NCI-H82 treated with DMSO at 0.1 percent for 48 hours (cell line): ENCODE results near the gene ITPR1.
"Not testable (repeated sequence)": the region's sequence is repeated elsewhere in the genome, so short reads cannot be mapped to it uniquely, and the experiment has no call there.

Source experiments
- DNase-seq: peaks from one replicate; lab custom pipeline; 2025; ENCODE audit not compliant: unreplicated experiment; lab: John Stamatoyannopoulos, UW

The ITPR1 gene

DNA sequence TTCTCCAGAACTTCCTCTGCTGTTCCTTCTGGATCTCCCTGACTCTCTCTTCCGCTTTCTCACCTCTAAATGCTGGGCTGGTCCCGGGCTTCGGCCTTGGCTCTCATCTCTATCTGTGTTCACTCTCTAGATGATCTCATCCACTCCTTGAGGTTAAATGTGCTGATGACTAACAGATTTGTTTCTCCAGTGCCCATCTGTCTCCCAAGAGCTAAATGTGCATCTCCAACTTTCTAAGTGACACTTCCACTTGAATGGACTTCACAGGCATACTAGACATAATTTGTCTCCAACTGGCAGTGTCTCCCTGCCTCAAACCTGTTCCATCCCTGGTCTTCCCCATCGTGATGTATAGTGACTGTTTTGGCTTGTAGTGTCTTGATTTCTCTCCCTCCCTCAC lies 95.3 kb downstream of the ITPR1 start:
- DNase-seq, result no peak

DNA sequence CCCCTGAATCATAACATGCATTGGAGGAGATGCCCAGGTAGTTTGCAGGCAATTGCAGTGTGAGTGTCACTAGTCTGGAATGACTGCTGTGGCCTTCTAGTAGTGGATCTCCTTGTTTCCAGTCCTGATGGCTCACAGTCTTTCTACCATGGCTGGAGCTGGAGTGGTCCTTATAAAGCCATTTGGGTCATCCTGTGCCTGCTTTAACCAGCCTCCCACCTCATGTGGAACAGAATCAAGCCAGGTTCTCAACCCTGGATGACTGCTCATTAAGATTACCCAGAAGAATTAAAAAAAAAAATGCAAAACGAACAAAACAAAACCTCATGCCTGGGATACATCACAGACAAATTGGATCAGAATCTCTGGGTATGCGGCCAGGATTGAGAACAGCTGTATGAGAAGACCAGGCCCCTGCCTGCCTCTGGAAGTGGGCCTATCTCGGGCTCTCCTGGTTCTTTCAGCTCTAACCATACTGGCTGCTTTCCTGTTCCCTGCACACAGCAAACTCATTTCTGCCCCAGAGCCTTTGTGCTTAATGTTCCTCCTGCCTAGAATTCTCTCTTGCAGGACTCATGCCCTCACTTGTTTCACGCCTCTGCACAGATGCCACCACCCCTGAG lies 96.4 kb downstream of the ITPR1 start:
- DNase-seq, result no peak

DNA sequence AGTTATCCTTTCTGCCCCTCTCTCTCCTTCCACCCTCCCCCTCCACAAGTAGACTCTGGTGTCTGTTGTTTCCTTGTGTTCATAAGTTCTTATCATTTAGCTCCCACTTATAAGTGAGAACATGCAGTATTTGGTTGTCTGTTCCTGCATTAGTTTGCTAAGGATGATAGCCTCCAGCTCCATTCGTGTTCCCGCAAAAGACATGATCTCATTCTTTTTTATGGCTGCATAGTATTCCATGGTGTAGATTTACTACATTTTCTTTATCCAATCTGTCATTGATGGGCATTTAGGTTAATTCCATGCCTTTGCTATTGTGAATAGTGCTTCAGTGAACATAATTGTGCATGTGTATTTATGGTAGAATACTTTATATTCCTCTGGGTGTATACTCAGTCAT lies 97.7 kb downstream of the ITPR1 start:
- DNase-seq, result not testable (repeated sequence)

DNA sequence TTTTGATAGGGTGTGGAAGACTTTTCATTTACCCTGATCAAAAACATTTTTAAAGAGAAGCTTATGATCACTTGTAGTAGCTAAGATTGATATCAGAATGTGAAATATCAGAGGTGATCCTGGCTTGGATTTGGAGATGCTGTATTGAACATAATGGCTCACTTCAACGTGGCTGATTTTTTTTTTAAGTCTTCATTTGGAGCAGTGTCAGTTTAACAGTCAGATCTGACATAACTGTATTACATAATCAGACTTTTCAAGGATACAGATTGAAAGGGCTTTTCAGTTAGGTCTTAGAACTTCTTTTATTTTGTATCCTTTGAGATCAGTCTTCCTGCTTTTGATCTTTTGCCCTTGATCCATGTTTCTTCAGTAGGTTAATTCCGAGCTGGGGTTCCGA lies 98.5 kb downstream of the ITPR1 start:
- DNase-seq, result no peak

GRCh38 chr3:4593014-4593413 lies 99.9 kb downstream of the ITPR1 start:
- no peak for DNase-seq

DNA sequence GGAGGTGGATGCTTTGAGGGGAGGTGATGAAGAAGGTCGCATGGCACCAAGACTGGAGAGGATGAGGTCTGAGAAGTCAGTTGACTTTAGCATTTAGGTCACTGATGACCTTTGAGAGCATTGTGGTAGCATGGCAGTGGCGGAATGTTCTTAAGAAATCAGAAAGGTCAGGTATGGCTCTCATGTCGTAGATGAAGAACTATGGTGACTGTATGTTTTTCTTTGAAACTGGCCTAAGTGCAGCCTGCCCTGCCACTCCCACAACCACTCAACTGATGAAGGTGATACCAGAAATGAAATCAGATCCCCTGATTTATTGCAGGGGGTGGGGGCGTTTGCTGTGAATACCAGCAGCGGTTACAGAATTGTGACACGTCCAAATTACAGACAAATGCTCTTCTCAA lies 102.6 kb downstream of the ITPR1 start:
- DNase-seq, result no peak

GRCh38 chr3:4596612-4597011 lies 103.5 kb downstream of the ITPR1 start:
- DNase-seq, result no peak

- no peak for DNase-seq
These were observed 104.2 kb downstream of the ITPR1 start for GRCh38 chr3:4597208-4597985.

- not testable (repeated sequence) for DNase-seq
These were observed 105.1 kb downstream of the ITPR1 start for GRCh38 chr3:4598232-4598631.

DNA sequence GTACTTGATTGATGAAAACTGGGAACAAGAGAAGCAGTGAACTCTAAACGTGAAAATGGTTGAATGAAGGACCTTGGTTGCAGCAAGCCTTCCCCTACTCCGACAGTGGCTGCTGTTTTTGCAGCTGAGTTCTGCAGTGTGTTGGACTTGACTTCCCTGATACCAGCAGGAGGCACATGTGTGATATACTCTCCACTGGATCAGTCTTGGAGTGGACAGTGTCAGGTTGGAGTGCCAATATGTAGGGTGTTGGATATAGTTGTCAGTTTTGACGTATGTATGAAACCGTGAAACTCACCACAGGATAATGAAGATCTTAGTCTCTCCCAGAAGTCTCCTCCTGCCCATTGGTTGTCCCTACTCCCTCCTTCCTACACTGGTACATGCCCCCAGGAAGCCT lies 106.5 kb downstream of the ITPR1 start:
- DNase-seq, result no peak

GRCh38 chr3:4600493-4600892 lies 107.3 kb downstream of the ITPR1 start:
- DNase-seq, result no peak

DNA sequence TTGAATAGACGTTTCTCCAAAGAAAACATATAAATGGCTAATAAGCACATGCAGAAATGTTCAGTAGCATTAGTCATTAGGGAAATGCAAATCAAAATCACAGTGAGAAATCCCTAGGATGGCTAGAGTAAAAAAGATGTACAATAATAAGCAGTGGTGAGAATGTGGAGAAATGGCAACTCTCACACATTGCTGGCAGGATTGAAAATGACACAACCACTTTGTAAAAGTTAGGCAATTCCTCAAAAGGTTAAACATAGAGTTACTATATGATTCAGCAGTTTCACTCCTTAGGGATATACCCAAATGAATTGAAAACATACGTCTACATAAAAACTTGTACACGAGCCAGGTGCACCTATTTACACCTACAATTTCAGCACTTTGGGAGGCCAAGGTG lies 108.7 kb downstream of the ITPR1 start:
- no peak for DNase-seq

DNA sequence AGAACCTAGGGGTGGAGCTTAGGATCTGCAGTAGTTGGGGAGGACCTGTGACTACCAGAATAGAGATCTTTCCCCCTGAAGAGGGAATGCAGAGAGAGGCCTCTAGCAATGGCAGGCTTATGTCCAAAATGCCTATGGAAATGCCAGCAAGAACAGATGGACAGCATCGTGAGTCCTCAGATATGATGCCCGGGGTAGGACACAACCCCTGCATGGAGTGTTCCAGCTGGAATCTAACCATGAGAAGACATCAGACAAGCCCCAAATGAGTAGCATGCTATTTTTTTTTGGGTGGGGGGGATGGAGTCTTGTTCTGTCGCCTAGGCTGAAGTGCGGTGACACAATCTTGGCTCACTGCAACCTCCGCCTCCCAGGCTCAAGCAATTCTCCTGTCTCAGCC lies 111.5 kb downstream of the ITPR1 start:
- no peak for DNase-seq

- DNase-seq, result no peak
These were observed 113.8 kb downstream of the ITPR1 start for GRCh38 chr3:4606911-4607310.

DNA sequence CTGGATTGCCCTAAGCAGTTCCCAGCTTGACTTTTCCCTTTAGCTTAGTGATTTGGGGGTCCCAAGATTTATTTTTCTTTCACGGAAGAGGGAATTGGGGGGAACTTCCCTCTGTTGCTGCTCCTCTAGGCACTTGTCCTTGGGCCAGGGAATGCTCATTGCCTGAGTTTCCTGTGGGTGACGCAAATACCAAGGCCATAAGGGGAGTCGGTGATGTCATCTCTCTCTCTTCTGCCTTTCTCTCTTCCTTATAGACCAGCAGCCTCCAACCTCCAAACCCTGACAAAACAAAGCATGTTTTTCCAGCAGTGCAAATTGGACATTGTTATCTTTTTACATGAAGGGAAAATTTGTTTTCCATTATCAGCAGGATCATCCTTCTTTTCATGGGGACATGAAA lies 120.2 kb downstream of the ITPR1 start:
- no peak for DNase-seq

- DNase-seq, result no peak
These were observed 120.9 kb downstream of the ITPR1 start for GRCh38 chr3:4614070-4614469.

- DNase-seq, result no peak
These were observed 121.8 kb downstream of the ITPR1 start for GRCh38 chr3:4614927-4615326.

GRCh38 chr3:4615750-4616149 lies 122.6 kb downstream of the ITPR1 start:
- no peak for DNase-seq

GRCh38 chr3:4623421-4623999 lies 130.4 kb downstream of the ITPR1 start:
- DNase-seq, result no peak

GRCh38 chr3:4627651-4628375 lies 134.7 kb downstream of the ITPR1 start:
- DNase-seq, result no peak

DNA sequence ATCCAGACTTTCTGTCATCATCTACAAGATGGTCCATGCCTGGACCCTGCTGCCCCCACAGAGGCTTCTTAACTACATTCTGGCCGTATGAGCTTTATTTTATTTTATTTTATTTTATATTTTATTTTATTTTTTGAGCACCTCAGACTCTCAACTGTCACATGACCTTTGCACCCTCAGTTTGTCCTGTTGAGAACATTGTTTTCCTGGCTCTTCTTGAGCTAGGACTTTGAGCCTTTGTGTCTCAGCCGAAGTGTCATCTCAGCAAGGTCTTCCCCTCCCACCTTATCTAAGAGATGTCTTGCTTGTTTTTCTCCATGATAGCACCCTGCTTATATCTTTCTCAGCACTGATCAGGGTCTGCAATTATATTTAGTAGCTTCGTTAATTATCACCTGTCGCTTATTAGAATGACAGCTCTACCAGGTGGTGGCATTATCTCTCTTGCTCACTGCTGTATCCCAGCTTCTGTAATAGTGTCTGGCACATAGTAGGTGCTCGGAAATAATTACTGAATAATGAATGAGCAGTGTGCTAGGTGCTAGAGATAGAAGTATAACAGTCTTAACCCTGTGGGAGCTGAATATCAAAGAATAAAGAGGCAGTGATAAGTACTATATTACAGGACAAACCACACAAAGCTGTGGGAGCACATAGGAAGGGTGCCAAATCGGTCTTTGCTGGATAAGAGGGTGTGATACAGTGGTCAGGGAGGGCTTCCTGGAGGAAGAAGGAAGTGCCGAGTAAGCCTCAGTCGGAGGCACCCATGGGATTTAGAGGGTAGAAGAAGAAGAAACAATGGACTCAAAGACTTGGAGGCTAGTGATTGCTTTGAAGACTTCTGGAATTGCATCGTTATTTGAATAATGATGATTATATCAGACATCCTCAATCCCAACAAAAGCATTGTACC lies 136.2 kb downstream of the ITPR1 start:
- no peak for DNase-seq
